HG03457 (cell line): Measurements from ENCODE around the gene FREM3.
"Not testable (repeated sequence)": the region's sequence is repeated elsewhere in the genome, so short reads cannot be mapped to it uniquely, and the experiment has no call there.

Experiments used
- ATAC-seq: cut with Tn5 transposase; IDR thresholded peaks from one replicate; pipeline ENCODE4 v1.9.1; 2021; ENCODE audit warnings: moderate number of reproducible peaks; ENCODE audit not compliant: unreplicated experiment

Gene FREM3

GRCh38 chr4:143700416-143701352 is at the start of gene FREM3:
TSS of gene FREM3 (minus strand) at chr4:143700675. CDS start at chr4:143700675, 0 bp downstream.
- ATAC-seq: no peak

- ATAC-seq: no peak
Measured at GRCh38 chr4:143745874-143746273, 45.4 kb upstream of the FREM3 start.

DNA sequence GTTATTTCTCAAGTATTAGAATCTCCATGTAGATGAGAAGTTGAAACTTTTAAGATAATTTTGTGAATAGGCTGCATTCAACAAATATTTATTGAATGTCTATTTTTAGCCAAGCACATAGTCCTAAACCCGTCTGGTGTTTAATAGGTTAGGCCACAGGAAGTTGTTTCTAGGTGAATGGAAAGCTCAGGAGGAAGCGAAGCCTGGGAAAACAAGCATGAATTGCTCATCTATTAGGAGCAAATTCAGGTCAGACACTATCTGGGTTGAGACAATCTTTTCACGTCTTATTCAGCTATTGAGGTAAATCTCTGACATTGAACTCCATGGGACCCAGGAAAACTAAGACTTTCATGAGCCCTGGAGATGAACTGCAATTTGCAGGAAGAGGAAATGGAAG is 43.1 kb upstream of the FREM3 start:
- ATAC-seq: no peak

GRCh38 chr4:143742834-143743233 is 42.4 kb upstream of the FREM3 start:
- no peak for ATAC-seq

DNA sequence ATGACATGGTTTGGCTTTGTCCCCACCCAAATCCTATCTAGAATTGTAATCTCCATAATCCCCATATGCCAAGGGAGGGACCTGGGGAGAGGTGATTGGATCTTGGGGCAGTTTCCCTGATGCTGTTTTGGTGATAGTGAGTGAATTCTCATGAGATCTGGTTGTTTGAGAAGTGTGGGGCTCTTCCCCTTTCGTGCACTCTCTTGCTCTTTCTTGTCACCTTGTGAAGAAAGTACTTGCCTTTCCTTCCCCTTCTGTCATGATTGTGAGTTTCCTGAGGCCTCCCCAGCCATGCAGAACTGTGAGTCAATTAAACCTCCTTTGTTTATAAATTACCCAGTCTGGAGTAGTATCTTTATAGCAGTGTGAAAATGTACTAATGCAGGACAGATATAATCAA is 36.4 kb upstream of the FREM3 start:
- no peak for ATAC-seq

- ATAC-seq: not testable (repeated sequence)
Measured at GRCh38 chr4:143736061-143736460, 35.6 kb upstream of the FREM3 start.

- no peak for ATAC-seq
Measured at GRCh38 chr4:143728166-143728565, 27.7 kb upstream of the FREM3 start.

- no peak for ATAC-seq
Measured at GRCh38 chr4:143726714-143727113, 26.2 kb upstream of the FREM3 start.

- ATAC-seq: no peak
Measured at GRCh38 chr4:143721317-143721716, 20.8 kb upstream of the FREM3 start.

GRCh38 chr4:143718748-143719147 is 18.3 kb upstream of the FREM3 start:
- ATAC-seq: not testable (repeated sequence)

GRCh38 chr4:143713955-143714625 is 13.6 kb upstream of the FREM3 start:
- ATAC-seq: no peak

DNA sequence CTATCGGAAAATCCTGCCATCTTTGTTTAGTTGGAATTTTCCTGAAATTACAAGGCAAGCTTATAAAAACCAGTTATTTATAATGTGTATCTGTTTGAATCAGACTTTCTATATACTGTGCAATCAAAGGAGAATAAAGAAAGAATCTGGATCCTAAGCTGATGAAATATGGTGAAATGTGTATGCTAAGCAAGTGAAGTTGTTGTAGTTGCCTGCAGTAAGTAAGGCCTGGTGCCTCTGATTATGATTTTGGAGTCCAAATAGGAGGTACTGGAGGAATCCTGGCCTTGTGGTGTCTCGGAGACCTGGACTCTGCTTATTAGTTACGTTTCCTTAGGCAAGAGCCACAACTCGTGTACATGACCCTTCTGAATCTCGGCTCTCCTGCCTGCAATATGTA is 13.1 kb upstream of the FREM3 start:
- ATAC-seq: no peak

DNA sequence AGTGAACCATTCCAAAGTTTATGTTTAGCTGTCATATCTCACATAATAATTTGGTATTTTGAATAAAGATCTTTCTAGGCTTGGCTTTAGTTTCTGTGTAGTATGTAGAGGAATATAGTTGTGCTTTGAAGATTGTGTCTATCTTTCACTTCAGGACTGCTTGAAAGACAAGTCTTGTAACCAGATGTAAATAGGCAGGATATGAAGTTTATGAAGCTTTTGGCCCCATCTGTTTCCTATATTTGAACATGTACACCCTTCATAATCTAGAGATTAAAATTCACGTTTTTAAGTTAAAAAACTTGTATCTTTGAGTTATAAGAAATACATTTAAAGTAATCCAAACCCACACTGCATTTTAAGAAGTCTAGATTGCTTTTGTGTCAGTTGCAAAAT is 11.7 kb upstream of the FREM3 start:
- no peak for ATAC-seq

- no peak for ATAC-seq
Measured at GRCh38 chr4:143711543-143712154, 11.2 kb upstream of the FREM3 start.

- ATAC-seq: no peak
Measured at GRCh38 chr4:143701365-143701764, 890 bp upstream of the FREM3 start.

- ATAC-seq: no peak
Measured at GRCh38 chr4:143700046-143700415, 444 bp downstream of the FREM3 start.

DNA sequence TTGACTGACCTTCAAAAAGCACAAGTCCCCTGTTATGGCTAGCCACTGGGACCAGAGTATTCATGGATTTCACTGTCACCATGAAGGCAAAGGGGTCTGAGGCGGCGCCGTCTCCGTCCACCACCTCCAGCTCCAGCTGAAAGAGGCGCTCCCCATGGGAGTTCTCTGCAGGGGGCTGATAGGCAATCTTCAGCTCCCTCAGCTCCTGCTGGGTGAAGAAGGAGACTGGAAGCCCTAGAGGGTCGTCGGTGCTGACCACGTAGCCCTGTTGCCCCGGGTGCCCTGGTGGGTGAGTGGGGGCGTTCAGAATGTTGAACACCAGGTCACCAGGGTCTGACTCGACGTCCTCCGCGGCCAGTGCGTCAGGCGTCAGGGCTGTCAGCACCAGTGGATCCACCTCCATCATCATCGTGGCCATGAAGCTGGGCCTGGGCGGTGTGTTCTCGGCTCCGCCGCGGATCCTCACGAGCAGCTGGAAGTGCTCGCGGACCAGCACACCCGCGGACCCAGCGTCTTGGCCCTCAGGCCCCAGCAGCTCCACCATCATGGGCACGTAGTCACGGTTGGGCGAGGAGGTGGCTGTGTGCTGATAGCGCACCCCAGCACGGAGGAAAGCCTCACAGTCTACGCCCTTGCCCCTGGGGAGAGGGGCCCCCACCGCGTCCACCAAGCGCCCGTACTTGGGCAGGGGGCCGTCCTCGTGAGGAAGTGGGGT is 987 bp downstream of the FREM3 start:
- no peak for ATAC-seq

GRCh38 chr4:143693856-143694255 is 6.6 kb downstream of the FREM3 start:
- ATAC-seq: no peak

GRCh38 chr4:143692241-143692640 is 8.2 kb downstream of the FREM3 start:
- ATAC-seq: no peak

DNA sequence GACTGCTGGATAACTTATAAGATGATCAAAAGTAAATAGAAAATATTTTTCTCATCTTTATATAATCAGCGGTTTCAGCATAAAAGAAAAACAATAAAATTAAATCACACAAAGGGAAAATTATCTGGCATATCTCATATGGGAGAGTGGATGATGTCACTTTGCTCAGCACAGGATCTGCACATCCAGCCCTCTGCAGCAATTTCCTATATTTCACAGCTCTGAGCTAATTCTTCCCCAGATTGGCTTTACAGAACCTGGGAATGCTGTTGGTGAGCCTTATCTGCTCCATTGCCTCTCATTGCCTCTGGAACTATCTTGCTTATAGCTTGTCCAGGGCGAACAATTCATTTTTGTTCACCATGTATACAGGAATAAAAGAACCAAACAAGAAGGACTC is 21.0 kb downstream of the FREM3 start:
- ATAC-seq: no peak

DNA sequence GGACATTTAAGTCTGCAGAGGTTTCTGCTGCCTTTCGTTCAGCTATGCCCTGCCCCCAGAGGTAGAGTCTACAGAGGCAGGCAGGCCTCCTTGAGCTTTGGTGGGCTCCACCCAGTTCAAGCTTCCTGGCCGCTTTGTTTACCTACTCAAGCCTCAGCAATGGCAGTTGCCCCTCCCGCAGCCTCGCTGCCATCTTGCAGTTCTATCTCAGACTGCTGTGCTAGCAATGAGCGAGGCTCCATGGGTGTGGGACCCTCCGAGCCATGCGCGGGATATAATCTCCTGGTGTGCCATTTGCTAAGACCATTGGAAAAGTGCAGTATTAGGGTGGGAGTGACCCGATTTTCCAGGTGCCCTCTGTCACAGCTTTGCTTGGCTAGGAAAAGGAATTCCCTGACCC is 26.8 kb downstream of the FREM3 start:
- not testable (repeated sequence) for ATAC-seq
